SK-MEL-5 (cell line): ENCODE data around the gene CHN1. TPM values are rescaled to one million over a fixed set of nuclear protein-coding genes. Genes with fewer than 3 reads are reported as not detected.

Experiments used
- DNase-seq: peaks from one replicate; pipeline ENCODE4 v3.0.0-alpha.2; 2016; ENCODE audit warnings: low read depth, low spot score
- in situ Hi-C: cut with HindIII; loops from 2 replicates; pipeline ENCODE4 v1.10.0; 2016; ENCODE audit warnings: low sequenced_read_pairs, high pct_unique_total_duplicates, low pct_unique_long_range_greater_than_20kb
- total RNA-seq: library from RNA; depleted of rRNA; stranded (reverse); fragments of >200 nt; shearing (Covaris generic); gene quantifications from 2 replicates; pipeline ENCODE4 v1.2.3, GENCODE V29; 2014

Gene CHN1
- total RNA-seq, 1 experiment from 2014 or later, result 5.7 TPM

DNA sequence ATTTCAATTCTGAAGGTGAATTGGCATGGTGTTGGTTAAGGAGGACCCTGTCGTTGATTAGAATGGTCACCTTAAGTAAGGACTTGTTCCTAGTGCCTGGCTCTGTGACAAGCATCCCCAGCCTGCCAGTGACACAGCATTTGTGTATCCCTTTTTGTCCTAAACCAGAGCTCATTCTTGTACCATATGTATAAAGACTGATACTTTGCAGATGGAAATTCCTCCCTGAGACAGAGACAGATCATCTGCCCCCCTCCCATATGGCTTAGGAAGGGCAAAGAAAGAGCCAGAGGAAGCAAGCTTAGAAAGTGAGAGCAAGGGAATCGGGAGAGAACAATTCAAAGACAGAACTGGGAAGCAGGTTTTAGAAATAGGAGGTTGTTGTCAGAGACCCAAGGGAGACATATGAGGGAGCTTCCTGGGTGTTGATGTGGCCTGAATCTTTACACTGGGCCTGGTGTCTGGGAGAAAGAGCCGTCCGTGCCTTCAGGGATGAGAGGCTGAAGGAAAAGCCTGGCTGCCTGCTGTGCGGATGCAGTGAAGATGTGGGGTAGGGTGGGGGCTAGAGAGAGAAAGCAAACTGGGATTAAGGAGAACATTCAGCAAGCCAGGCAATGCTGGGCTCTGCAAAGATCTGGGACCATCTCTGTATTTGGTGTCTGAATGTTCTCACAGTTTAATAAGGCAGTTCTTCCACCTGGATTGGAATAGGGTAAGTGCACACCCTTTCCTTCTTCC, 227.7 kb downstream of the CHN1 start:
- DNase-seq, result no peak
- in situ Hi-C loops, result no loop called here

DNA sequence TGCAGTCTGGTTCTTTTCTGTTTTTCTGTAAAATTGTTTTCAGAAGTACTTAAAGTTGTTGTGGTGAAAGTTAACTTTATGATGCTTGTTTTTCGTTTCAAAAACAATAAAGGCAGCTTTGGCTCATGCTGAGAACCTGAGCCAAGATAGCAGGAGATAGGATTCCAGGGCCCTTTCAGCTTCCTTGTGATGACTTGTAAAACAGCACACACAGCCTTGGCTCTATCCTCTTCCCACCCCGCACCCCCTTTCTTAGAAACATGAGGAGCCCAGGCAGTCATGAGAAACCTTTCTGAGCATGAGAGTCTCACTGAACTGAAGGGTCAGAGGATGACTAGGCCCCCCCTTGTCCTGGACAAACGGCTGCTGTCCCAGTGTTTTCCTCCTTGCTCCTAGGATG, 228.5 kb downstream of the CHN1 start:
- in situ Hi-C loops, result no loop called here

DNA sequence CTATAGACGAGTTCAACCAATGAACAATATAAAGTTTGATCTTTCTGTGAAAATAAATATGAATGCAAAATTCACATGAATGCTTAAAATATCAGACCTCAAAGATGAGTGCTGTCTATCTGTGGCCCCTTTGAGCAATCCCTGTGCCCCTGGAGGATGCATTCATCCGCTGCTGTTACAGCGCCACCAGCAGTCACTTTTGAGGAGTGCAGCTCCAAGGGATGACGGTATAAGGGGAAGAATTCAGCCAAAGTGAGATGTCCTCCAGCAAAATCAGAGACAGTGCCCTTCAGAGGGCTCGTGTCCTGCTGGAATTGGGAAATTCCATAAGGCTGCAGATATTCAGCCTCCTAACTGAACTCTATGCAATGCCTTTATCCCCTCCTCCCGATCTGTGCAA, 229.0 kb downstream of the CHN1 start:
- in situ Hi-C loops, result no loop called here
- peak; percentile 30 for DNase-seq

More for the DNA sequence above, 228.5 kb downstream of the CHN1 start:
- no peak for DNase-seq

DNA sequence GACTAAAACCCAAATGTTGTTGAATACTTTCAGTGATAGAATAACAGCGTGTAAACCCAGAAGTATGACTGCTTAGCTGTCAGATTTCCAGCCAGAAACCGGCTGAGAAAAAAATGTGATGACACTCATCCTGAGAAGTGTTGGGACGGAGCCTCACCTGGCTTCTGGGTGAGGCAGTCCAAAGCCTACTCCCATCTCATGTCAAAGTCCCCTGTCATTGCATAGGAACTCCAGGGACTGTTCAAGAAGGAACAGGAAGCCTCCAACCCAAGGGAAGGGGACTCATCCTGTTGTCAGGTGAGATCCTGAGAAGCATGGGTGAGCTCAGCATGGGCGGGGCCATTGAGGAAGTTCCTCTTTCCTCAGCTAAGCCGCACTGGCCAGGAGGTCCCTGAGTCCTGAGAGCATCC, 229.6 kb downstream of the CHN1 start:
- no peak for DNase-seq
- in situ Hi-C loops, result no loop called here

DNA sequence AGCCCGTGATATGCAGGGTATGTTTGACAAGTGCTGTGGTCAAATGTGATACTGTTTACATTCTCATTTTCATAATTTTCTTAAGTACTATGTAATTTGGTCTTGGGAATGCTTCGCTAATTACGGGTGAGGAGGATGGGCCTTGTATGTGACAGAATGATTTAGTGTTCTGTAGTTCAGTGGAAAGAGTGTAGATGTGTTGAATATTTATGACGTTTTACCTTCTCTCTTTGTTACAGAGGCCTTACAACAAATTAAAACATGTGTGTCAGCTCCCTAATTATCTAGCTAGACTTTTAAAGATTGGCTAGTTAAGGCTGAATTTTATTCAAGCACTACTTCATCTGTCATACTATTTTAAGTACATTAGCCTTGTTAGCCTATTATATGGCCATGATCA, 230.3 kb downstream of the CHN1 start:
- in situ Hi-C loops, result no loop called here
- DNase-seq, result no peak

DNA sequence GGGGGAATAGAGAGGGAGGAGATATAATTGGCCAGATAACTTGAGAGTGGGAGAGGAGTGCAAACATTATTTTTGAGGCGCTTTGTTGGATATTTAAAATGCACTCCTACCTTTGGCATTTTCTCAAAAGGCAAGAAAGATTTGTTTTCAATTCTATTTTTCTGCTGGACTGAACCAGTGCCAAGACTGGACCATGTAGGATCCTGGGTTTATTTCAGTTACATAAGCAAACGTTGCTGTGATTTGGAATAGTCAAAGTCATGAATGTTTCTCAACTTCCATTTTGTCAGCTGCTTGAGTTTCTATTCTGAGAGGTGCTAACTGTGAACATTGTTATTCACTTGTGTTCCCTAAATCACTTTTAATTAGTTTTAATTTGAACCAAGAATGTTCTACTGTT, 232.0 kb downstream of the CHN1 start:
- in situ Hi-C loops, result no loop called here
- no peak for DNase-seq

DNA sequence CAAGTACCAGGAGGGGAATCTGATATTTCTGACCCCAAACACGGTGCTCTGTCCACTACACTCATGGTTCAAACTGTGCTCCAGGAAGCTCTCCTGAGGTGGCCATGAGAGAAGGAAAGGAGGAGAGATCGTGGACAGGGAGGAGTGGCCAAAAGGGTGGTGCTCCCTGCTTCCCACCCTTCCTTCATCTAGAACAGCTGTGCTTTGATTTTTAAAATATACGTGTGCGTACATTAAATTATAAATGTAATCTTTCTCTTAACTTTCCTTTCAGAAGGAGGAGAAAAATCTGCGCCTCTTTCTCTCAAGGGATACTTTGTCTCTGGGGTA, 232.7 kb downstream of the CHN1 start:
- DNase-seq, result no peak
- in situ Hi-C loops, result no loop called here

DNA sequence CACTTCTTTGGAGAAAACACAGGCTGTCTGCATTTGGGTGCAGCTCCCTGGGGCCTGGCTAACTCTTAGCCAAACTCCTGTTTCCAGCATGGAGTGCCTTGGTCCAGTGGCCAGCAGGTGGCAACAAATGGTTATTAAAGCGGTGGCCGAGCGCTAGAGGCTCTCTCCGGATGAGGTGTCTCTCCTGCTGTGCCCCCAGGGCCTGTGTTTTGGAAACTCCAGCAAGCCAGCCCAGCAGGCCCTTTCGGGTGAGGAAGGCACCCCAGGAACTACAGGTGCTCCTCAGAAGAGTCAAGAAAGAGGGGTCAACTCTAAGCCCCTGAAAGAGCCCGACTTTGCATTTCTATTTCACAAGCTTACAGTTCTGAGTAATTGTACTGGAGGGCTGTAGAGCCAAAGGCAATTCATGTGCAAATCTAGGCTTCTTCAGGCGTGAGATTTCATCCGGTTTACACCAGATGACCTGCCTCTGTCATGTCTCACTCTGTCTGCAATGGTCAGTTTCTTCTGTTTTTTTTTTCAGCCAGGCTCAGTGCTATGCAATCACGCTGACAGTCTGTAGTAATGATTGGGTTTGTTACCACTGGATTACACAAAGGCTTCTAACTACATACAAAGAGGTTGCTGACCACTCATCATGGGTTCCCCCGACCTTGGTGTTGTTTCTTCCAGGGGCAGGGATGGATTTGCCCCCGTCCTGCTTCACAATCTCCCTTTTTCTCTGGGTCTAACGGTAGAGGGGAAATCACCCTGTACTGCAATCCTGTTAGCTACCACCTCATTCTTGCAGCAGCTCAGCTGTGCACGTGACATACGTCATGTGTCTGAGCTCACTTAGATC, 233.3 kb downstream of the CHN1 start:
- peak; percentile 87 for DNase-seq
- in situ Hi-C loops, result no loop called here

DNA sequence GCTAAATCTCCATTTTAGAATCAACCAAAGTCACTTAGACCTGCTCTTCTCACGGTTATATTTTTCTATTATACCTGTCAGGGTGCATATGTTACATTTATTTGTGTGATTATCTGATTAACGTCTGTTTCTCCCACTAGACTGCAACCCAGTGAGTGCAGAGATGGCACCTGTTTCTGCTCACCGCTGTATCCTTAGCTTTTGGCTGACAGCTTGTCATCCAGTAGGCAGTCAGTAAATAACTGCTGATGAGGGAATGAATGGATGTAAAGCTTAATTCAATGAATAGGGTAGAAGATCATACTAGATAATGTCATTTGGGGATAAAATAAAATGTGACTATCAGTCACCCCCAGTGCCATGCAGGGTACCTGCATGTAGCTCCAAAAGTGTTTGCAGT, 234.0 kb downstream of the CHN1 start:
- no peak for DNase-seq
- in situ Hi-C loops, result no loop called here

DNA sequence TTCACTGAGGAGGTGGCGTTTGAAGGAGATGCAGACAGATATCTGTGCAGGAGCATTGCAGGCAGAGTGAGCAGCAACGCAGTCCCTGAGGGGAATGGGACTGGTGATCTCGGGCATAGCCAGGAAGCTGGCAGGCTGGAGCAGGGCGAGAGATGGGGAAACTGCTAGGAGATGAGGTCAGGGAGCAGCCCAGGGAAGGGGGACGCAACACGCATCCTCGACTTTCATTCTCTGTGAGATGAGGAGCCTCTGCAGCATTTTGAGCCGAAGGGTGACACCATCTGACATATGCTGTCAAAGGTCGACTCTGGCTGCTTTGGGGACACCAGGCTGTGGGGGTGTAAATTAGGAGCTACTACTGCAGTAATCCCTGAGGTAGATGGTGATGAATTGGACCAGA, 236.6 kb downstream of the CHN1 start:
- in situ Hi-C loops, result no loop called here
- DNase-seq, result no peak

DNA sequence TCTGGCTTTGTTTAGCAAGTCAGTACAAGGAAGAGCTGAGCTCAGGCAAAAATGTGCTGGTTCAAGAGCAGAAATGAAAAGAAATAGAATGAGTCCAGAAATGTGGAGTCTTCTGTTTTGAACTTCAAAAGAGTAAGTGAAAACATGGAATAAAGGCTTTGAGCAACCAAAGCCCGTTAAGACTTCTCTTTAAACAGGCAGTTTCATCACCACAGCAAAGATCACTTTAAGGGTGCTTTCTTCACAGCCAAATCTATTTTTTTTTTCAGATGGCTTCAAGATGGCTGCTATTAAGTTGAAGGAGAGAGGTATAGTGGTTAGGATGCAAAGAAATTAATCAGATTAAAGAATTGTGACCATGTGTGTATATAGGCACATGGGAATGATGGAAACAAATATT, 238.9 kb downstream of the CHN1 start:
- in situ Hi-C loops, result no loop called here
- DNase-seq, result no peak

DNA sequence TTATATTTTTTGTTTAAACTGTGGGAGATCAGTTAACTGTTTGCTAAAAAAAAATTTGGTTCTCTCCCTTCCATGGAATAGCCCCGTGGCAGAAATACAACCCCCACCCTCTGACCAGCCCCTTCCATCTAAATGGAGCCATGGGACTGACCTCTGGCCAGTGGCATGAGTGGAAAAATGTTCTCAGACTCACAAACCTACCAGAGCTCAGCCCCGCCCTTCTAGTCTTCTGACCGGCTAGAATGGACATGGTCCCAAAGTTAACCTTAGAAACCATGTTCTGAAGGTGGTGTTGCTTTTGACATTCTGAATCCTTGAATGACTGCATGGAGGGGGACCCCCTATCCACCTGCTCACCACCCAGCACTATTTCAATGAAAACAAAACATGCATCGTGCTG, 239.6 kb downstream of the CHN1 start:
- in situ Hi-C loops, result no loop called here
- DNase-seq, result no peak

DNA sequence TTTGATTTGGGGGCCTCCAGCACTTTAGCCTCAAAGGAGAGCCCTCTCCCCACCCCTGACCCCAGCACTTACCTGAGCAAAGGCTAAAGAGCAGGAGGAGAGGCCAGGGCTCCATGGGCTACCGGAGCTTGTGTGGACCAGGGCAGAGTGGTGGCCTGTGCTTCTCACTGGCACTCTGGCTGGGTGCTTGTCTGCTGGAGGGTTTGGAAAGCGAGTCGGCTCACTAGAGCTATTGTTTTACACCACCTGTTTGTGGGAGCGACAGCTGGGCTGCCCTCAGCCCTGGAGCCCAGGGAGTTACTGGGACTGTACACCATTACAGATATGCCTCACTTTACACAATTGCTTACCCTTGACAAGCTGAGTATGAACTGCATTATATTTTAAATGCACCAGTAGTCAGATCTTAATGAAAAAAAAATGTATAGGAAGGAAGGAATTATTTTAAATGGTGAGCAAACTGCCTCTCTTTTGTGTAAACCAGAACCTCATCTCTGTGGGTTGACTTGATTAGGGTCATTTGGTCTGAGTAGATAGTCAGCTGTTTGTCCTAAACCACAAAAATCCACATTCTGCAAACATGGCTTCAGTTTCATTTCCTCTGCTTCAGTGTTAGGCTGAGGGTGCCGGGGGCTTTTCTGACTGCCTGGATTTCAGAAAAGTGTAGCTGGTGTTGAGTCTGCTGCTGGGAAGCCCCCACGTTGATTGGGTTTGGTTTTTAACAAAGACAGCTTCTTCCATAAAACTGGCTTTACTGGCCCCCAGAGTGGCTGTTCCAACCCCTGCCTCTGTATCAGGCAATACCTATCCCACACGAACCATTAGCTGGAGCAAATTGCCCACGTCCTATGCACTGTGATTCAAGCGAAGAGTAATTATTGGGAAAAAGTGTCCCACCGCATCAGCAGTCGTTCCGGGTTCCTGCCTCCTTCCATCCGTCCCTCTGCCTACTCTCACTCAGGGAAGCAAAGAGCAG, 240.6 kb downstream of the CHN1 start, which contains the start of gene CHRNA1:
TSS of gene CHRNA1 (minus strand) at position 193 of the 976 bp plus-strand sequence. CDS start at position 115, 78 bp downstream.
- in situ Hi-C loops, result no loop called here
- DNase-seq, result no peak

DNA sequence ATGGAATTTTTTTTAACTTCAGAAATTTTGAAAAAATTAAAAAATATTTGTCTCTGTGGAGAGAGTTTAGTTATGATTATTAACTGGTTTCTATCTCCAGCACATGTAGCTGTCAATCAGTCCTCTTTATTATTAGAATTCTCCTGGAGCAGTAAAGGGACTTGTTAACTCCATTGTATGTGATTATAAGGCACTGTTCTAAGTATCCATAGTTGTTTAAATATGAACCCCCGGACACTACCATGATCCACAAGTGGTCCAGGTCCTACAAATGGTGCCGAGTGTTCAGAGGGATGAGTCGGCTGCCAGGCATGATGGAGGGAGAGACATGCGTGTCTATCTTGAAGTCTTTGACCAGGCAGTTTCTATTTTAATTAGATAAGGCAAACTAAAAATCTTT, 241.4 kb downstream of the CHN1 start:
- DNase-seq, result no peak
- in situ Hi-C loops, result no loop called here

DNA sequence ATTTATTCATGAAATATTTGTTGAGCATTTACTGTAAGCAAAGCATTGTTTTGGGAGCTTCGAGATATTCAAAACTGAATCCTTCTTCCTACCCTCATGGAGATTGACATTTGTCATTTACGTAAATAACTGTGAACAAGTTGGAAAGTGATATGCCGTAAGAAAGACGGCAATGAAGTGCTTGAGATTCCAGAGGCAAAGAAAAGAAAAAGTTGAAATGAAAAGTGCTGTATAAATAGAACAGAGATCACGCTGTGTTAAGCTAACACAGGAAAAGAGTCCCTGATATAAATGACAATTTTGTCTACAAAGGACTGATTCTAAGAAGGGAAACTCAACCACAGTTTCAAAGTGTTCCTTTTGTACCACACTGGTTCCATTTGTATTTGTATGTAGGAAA, 242.7 kb downstream of the CHN1 start:
- DNase-seq, result no peak
- in situ Hi-C loops, result no loop called here

DNA sequence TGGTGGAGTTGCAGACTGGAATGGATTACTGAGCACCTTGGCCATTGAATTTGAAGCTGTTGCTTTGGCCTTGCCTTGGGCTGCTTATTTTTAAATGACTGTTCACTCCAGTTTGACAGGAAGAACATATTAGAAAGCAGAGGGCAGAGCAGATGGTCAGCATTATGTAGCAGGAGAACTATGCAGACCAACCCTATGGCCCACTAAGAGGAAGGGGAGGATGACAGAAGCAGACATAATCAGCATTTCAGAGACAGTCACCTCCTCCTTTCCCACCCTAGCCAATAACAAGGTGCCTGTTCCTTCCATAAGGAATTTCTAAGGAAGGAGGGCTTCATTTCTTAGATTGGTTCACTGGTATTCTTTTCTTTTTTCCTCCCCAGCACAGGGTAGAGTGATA, 243.3 kb downstream of the CHN1 start:
- in situ Hi-C loops, result no loop called here

DNA sequence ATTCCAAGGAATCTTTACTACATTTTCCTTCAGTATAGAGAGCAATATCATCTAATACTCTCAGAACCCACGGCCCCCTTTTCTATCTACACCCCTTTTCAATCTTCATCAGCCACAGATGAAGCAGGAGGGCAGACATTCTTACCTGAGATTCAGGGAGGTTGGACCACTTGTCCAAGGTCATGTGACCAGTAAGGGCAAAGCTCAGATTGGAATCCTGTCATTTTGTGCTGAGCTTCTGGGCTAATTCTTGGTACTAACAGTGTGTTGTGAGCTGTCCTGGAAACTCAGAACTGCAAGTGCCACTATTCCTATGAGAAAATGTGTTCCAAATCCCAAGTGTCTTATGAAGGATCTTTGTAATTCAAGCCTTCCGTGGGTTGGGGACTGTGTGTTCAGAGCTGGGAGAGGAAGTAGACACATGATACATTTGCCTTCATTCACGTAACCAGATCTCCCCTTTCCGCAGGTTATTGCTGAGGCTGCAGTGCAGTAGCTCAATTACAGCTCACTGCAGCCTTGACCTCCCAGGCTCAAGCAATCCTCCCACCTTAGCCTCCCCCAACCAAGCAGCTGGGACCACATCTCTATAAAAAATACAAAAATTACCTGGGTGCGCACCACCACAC, 244.2 kb downstream of the CHN1 start:
- in situ Hi-C loops, result no loop called here
- DNase-seq, result no peak

More for the DNA sequence above, 243.3 kb downstream of the CHN1 start:
- DNase-seq, result no peak
